ENCODE data around the gene IHH. TPM values are rescaled to one million over a fixed set of nuclear protein-coding genes. Genes with fewer than 3 reads are reported as not detected.

Gene IHH
- total and polyA plus RNA-seq, 2 donors (not counting 1 experiment from before 2014, with no cell fraction given), result 0.15 to 0.22 TPM

GRCh38 chr2:219035942-219036341 is 24.8 kb downstream of the IHH start:
- WGBS (ENCODE audit: insufficient coverage), result no CpG with 5 or more reads among the region's 2 CpGs
- Histone ChIP-seq H3K79me2 (ENCODE audit: control insufficient read depth, insufficient read depth, low read length) (no peaks in the 10 kb centered on the region), H3K9ac (ENCODE audit: low read length) (no peak overlapping the region), H3K4me2 (replicated peaks; ENCODE audit: low read depth, low read length, poor library complexity, severe bottlenecking) (no peak overlapping the region), H4K20me1 (ENCODE audit: control insufficient read depth, insufficient read depth, low read length, poor library complexity, severe bottlenecking) (no peaks in the 10 kb centered on the region), H3K27ac (ENCODE audit: low read length in 2 of 2) (no peak overlapping the region), H3K9me3 (ENCODE audit: control extremely low read depth in 1 of 3, control insufficient read depth in 2 of 3, insufficient read depth in 1 of 3, low read length in 2 of 3) (peaks cover 0 to 8% (median 0%) of the 10 kb centered on the region in 3 donors), H3K36me3 (replicated peaks in 1 of 2; ENCODE audit: control extremely low read depth in 1 of 2, control insufficient read depth in 1 of 2, extremely low read depth in 1 of 2, insufficient read depth in 2 of 2, low read length in 1 of 2) (no peaks in the 10 kb centered on the region), H3K27me3 (replicated peaks in 1 of 4; ENCODE audit: control extremely low read depth in 1 of 4, control insufficient read depth in 3 of 4, insufficient read depth in 4 of 4, low read length in 3 of 4) (peaks cover 0 to 37% (median 18%) of the 10 kb centered on the region in 4 experiments), H3K4me1 (ENCODE audit: control insufficient read depth in 2 of 2, insufficient read depth in 2 of 2, low read length in 2 of 2) (no peaks in the 10 kb centered on the region), H3K4me3 (ENCODE audit: control extremely low read depth in 1 of 5, extremely low read depth in 1 of 5, insufficient read depth in 1 of 5, low read depth in 2 of 5, low read length in 4 of 5) (no peak overlapping the region), H2AFZ (ENCODE audit: insufficient read depth, low read depth, low read length, poor library complexity, severe bottlenecking) (no peak overlapping the region)
- Mint-ChIP-seq H3K27me3 (peaks cover 67% of the 10 kb centered on the region), H3K9me3 (ENCODE audit: insufficient read depth) (no peaks in the 10 kb centered on the region), H3K27ac (no peak overlapping the region), H3K4me1 (no peaks in the 10 kb centered on the region), H3K4me3 (no peak overlapping the region)
- ATAC-seq (ENCODE audit: low read depth), result no peak
- CTCF ChIA-PET, result no interaction called here
- TF ChIP-seq CTCF (IDR thresholded peaks at IDR 0.05), result no peak
- TF ChIP-seq EZH2 (IDR thresholded peaks at IDR 0.05; ENCODE audit: borderline replicate concordance, insufficient read depth, low read depth, low read length, poor library complexity, severe bottlenecking), result no peak
- POLR2A ChIA-PET, result no interaction called here
- intact Hi-C loops (cut with micrococcal nuclease), result no loop called here
- no peak for DNase-seq

GRCh38 chr2:219034823-219035222 is 25.9 kb downstream of the IHH start:
- Histone ChIP-seq H3K27ac (ENCODE audit: low read length in 2 of 2) (no peak overlapping the region), H3K4me3 (ENCODE audit: control extremely low read depth in 1 of 5, extremely low read depth in 1 of 5, insufficient read depth in 1 of 5, low read depth in 2 of 5, low read length in 4 of 5) (no peak overlapping the region), H3K4me1 (ENCODE audit: control insufficient read depth in 2 of 2, insufficient read depth in 2 of 2, low read length in 2 of 2) (no peaks in the 10 kb centered on the region), H3K79me2 (ENCODE audit: control insufficient read depth, insufficient read depth, low read length) (no peaks in the 10 kb centered on the region), H3K27me3 (replicated peaks in 1 of 4; ENCODE audit: control extremely low read depth in 1 of 4, control insufficient read depth in 3 of 4, insufficient read depth in 4 of 4, low read length in 3 of 4) (peaks cover 0 to 40% (median 11%) of the 10 kb centered on the region in 4 experiments), H3K9ac (ENCODE audit: low read length) (no peak overlapping the region), H2AFZ (ENCODE audit: insufficient read depth, low read depth, low read length, poor library complexity, severe bottlenecking) (no peak overlapping the region), H3K4me2 (replicated peaks; ENCODE audit: low read depth, low read length, poor library complexity, severe bottlenecking) (no peak overlapping the region), H3K9me3 (ENCODE audit: control extremely low read depth in 1 of 3, control insufficient read depth in 2 of 3, insufficient read depth in 1 of 3, low read length in 2 of 3) (peaks cover 0 to 14% (median 0%) of the 10 kb centered on the region in 3 donors), H3K36me3 (replicated peaks in 1 of 2; ENCODE audit: control extremely low read depth in 1 of 2, control insufficient read depth in 1 of 2, extremely low read depth in 1 of 2, insufficient read depth in 2 of 2, low read length in 1 of 2) (no peaks in the 10 kb centered on the region), H4K20me1 (ENCODE audit: control insufficient read depth, insufficient read depth, low read length, poor library complexity, severe bottlenecking) (no peaks in the 10 kb centered on the region)
- ATAC-seq (ENCODE audit: low read depth), result no peak
- TF ChIP-seq CTCF (IDR thresholded peaks at IDR 0.05) (no peak), EZH2 (IDR thresholded peaks at IDR 0.05; ENCODE audit: borderline replicate concordance, insufficient read depth, low read depth, low read length, poor library complexity, severe bottlenecking) (no peak)
- Mint-ChIP-seq H3K4me1 (no peaks in the 10 kb centered on the region), H3K4me3 (no peak overlapping the region), H3K27ac (no peak overlapping the region), H3K27me3 (peaks cover 63% of the 10 kb centered on the region), H3K9me3 (ENCODE audit: insufficient read depth) (no peaks in the 10 kb centered on the region)
- ChIA-PET CTCF (no interaction called here), POLR2A (no interaction called here)
- intact Hi-C loops (cut with micrococcal nuclease), result no loop called here
- 80% methylated on average over 1 of the region's 6 CpGs for WGBS (ENCODE audit: insufficient coverage)
- DNase-seq, result no peak

Data from B cell (primary cell).